Skeletal muscle cell (primary cell): ENCODE measurements around the gene SH3GLB2.
"Not testable (repeated sequence)": the region's sequence is repeated elsewhere in the genome, so short reads cannot be mapped to it uniquely, and the experiment has no call there.

ENCODE experiments used
- DNase-seq: peaks from one replicate; pipeline ENCODE4 v3.0.0-alpha.2; 2010; ENCODE audit warnings: low read depth
- H3K4me3 ChIP-seq: 2 replicates; pipeline ENCODE4 v1.5.1; 2011; ENCODE audit warnings: low read depth, mild to moderate bottlenecking, control low read depth, low read length, moderate library complexity

SH3GLB2 gene

DNA sequence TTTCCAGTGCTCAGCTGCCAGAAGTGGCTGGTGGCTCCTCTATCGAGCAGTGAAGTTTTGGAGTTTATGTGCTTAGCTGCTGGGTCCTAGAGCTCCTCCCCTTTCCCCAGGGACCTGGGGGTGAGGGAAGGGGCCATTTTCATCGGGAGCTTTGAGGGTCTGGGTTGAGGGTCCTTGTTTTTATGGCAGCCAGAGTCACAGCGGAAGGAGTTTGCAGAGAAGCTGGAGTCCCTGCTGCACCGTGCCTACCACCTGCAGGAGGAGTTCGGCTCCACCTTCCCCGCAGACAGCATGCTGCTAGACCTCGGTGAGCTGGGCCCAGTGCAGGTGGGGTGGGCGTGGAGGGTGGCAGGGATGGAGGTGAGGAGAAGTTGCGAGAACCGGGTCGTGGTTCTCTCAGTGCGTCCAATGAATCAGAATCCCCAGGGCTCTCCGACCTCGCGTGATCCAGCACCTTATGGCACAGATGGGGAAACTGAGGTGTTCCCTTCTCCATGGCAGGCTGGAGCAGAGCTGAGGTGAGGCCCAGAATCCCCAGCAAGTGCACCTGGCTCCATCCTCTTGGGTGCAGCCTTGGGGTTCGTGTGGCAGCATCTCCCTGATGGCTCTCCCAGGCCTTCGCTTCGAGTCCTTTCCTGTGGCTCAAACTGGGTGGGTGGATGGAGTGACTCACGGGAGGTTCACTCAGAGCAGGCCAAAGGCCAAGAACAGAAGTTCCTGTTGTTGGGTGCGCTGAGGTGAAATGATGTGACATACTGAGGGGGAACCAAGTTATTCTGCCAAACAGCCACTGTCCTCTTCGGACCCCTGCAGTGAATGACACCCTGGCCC is 31.0 kb upstream of the SH3GLB2 start:
- DNase-seq, result no peak
- no peak overlapping the region for H3K4me3 ChIP-seq

DNA sequence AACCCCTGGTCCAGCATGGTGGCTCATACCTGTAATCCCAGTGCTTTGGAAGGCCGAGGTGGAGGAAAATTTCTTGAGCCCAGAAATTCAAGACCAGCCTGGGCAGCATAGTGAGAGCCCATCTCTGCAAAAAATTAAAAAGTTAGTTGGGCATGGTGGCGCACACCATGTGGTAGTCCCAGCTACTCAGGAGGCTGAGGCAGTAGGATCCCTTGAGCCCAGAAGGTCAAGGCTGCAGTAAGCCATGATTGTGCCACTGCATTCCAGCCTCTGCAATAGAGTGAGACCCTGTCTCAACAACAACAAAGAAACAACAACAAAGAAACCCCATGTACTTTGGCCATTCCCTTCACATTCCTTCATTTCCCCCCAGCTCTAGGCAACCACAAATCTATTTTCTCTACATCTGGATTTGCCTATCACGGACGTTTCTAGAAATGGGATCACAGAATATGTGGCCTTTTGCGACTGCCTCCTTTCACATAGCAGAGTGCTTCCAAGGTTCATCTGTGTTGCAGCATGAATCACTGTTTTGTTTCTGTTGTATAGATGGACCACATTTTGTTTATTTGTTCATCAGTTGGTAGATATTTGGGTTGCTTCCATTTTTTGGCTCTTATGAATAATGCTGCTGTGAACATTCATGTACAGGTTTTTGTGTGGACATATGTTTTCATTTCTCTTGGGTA is 26.2 kb upstream of the SH3GLB2 start:
- DNase-seq, result no peak
- H3K4me3 ChIP-seq, result no peak overlapping the region

DNA sequence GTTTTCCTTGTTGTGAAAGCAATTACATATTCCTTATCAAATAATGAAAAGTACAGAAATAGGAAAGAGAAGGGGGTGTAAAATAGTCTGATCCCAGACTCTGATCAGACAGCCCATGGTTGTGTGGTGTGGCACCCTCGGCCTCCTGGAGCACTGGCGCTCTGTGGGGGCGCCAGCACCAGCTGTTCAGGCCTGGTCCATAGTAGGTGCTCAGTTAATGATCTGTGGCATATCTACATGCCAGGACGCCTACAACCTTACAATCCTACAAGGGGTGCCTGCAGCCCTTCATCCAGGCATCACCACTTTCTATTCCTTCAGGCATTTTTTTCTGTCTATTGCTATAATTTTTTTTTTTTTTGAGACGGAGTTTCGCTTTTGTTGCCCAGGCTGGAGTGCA is 24.9 kb upstream of the SH3GLB2 start:
- no peak for DNase-seq
- H3K4me3 ChIP-seq, result no peak overlapping the region

DNA sequence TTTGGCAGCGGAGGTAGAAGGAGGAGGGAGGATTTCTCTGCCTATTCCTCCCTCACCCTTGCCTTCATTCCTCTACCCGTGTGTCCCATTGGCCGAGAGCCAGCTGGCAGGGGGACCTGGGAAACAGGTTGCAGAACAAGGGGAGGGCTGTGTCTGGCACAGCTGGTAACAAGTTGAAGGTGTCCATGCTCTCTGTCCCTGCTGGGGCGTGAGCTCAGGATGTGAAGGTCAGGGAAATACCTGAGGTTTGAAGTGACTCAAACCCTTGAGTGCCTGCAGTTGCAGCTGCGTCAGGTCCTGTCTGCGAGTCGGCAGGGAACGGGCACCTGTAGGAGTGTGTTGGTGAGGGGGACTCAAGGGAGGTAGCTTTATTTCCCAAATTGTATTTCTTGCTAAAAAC is 24.5 kb upstream of the SH3GLB2 start:
- no peak for DNase-seq
- H3K4me3 ChIP-seq, result no peak overlapping the region

DNA sequence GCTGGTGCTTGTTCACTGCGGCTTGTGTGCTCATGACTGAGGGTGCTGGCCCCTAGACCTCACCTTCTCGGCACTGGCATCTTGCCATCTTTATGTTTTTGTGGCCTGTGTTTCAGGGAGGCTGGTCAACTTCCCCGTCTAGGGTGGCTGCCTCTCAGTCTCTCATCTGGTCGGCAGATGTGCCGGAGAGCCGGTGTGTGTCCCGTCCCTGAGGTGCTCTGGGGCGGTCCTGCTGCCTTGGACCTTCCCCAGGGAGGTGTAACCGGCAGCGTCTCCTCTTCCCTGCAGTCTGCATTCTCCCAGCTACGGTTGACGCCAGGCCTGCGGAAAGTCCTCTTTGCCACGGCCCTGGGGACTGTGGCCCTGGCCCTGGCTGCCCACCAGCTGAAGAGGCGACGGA is 13.9 kb upstream of the SH3GLB2 start:
- no peak overlapping the region for H3K4me3 ChIP-seq
- DNase-seq, result no peak

DNA sequence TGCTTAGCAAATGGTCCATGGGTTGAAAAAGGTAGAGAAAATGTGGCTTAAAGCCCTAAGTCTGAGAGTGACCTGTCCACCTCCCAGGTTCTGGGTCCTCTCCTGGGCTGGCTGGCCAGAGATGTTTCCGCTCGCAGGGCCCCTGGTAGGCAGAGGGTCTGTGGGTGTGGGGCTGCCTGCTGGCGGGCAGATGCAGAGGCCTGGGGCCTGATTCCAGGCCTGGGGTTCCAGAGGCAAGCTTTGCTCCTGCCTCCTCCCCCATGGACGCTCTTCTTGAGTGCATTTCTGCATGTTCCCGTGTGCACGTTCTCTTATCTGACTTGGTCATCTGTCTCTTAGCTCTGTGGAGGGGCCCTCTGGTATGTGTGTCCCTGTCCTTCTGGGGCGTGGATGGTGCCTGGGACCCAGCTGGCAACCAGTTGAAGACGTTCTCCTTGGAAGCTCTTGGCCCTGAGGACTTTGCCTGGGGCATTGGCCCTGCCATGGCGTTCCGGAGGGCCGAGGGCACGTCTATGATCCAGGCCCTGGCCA is 12.0 kb upstream of the SH3GLB2 start:
- DNase-seq, result no peak
- H3K4me3 ChIP-seq, result no peak overlapping the region

DNA sequence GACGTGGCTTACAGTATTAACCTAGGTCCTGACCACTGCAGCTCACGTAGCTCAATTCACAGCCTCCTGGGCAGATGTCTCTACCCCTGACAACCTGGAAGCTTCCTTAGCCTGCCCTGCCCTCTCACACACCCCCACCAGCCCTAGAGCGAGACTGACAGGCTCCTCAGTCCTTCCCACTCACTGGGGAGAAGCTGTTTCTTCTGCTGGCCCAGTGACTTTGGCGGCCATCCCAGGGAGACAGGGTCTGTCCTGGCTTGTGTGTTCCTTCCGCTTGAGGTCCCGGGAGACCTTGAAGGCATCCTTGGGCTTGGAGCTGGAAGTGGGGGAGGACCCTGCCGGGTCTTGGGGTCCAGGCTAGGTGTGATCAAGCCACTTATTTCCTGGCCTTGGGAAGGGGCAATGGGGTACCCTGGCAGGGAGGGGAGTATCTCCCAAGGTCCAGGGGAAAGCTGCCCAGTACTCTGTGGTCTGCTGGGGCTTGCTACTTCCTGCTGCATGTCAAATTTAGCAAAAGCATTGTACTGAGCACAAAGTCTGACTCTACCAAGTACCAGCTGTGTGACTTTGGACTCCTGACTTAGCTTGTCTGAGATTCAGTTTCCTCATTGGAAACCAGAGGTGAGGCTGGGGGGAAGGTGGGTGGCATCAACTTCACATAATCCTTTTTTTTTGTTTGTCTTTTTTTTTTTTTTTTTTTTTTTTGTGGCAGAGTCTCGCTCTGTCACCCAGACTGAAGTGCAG is 10.2 kb upstream of the SH3GLB2 start:
- DNase-seq, result no peak
- no peak overlapping the region for H3K4me3 ChIP-seq

DNA sequence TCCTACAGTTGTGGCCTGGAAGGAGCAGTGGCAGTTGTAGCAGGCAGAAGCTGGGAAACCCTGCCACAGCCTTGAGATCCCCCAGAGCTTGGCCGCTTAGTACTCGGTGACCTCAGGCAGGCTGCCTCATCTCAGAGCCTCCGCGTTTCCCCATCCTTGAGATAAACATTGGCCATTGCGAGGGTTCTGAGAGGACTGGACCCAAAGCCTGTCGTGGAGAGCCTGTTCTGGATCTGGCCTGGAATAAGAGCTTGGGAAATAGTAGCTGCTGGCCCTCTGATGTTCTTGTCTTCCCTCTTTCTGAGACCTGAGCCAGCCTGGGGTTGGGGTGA is 9.6 kb upstream of the SH3GLB2 start:
- no peak for DNase-seq

DNA sequence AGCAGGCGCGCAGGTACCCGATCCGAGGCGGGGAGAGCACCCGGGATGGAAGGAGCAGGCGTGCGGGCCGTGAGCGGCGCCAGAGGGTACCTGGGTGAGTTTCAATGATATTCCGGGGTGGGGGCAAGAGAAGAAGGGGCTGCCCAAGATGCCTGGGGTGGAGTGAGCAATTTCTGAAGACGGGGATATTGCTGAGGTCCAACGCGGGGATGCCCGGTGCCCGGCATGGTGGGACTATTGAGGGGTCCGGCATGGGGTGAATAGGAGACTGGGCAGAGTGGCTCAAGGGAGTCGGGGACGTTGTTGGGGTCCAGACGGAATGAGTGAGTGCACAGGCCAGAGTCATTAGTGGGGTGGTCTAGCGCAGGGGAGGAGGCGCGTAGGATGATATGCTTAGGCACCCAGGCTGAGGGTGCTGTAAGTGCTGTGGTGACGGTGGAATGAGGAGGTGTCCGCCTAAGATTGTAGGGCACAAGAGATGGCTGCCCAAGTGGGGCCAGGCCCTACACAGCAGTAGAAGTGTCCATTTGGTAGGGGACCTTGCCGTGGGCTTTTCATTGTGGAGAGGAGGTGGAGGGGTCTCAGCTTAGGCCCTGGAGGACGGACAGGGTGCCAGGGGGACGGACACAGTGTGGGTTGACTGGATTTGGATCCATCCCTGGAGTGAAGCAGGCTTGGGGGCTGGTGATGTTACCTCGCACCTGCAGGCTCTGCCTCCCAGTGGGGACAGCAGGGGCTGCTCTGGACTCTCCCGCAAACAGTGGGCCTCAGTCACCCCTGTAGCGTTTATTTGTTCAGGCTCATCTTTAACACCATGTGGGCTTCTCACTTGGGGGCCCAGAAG is 9.0 kb upstream of the SH3GLB2 start:
- no peak for DNase-seq

More for the DNA sequence above, 9.6 kb upstream of the SH3GLB2 start:
- H3K4me3 ChIP-seq, result peak overlapping the region; percentile 97

DNA sequence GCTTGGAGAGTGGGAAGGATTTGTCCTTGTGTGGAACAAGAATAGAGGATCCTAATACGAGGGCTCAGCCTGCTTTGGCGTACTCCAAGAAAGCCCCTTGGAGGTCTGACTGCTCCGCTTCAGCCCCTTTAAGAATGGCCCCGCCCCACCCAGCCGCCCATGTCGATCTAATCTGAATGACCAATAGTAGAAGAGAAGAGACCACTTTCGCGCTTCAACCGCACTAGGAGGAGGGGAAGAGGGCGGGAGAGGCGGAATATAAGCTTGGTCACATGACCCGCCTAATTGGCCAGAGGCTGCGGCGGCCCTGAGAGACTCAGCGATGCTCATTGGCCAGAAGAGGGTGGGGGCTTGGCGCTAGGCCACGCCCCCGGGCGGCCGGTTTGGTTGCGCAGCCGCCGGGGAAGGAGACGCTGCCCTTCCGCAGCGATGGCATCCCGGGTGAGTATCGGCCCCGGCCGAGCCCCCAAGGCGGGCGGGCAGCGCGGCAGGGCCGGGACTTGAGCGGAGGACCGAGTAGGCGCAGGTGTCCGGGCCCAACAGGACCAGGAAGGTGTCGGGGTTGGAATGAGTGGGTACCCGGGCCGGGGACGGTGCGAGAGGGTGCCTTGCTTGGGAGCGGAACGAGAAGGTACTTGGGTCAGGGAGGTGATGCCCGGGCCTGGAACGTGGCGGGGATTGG is 8.3 kb upstream of the SH3GLB2 start, which contains the start of gene MIGA2:
Gene MIGA2 (plus strand): TSS at position 386 of the 682 bp plus-strand sequence. CDS start 3,969 bp downstream, outside the sequence.
- peak within 1 kb of the TSS; percentile 97 for H3K4me3 ChIP-seq
- peak; percentile 97 for DNase-seq

More for the DNA sequence above, 9.0 kb upstream of the SH3GLB2 start:
- peak overlapping the region; percentile 97 for H3K4me3 ChIP-seq

DNA sequence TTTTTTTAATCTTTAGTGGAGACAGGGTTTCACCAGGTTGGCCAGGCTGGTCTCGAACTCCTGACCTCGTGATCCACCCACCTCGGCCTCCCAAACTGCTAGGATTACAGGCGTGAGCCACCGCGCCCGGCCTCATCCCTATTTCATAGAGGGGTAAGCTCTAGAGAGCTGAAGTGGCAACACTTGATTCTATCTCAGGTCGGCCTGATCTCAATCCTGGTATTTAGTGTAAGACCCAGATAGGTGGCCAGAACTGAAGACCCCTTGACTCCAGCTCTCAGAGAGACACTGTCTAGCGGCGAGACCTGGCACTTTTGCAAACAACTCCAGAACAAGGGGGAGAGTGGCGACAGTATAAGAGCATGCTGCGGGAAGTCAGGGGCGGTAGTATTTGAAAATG is 7.7 kb upstream of the SH3GLB2 start:
- H3K4me3 ChIP-seq, result peak overlapping the region; percentile 41
- DNase-seq, result not testable (repeated sequence)

DNA sequence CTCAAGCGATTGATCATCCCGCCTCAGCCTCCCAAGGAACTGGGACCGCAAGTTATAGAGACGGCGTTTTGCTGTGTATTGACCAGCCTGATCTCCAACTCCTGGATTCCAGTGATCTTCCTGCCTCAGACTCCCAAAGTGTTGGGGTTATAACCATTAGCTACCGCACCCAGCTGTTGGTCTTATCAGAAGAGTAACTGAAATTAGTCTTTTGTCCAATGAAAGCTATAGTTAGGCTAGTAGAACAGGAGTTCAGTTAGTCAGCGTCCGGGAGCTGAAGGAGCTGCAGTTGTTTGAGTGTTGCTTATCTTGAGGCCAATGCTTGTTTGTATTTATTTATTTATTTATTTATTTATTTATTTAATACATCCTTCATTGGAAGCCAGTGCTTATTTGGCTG is 5.1 kb upstream of the SH3GLB2 start:
- H3K4me3 ChIP-seq, result no peak overlapping the region
- DNase-seq, result no peak

DNA sequence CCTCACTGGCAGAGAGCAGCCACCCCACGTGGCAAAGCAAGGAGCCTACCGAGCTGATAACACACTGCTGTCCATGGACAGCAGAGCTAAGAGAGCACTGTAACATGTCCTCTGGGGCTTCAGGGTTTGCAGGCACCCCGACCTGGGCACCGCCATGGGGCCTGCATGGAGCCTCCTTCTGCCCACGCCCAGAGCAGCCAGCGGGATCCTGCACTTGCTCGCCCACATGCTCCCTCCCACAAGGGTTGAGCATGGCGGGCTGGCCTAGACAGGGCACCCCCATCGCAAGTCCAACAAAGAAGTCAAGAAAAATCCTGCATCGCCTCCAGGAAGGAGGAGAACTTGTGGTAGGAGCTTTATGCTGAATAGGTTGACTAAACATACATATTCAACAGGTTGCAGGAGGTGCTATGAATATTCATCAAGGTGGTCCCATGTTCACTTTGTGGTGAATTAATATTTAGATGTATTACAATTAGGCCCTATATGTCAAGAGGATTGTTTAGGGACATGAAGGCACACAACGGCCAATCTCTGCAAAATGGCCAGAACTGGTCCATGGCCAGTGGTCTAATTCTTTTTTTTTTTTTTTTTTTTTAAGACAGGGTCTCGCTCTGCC is 4.5 kb upstream of the SH3GLB2 start:
- H3K4me3 ChIP-seq, result no peak overlapping the region
- DNase-seq, result no peak

DNA sequence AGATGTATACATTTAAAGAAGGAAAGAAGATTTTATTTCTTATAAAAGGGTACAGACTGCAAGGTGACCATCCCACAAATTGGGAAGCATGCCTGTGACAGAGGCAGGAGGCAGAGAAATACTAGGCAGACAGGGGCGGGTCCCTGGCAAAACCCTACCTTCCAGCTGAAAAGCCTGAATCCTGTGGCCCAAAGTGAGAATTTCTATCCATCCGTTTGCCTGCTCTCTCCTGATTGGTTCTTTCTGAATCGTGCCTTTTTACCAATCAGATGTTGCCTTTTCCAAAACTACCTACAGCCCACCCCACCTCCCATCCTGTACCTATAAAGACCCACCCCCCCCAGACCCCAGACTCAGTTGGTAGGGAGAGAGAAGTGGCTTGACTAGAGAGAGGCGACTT is 3.4 kb upstream of the SH3GLB2 start:
- no peak for DNase-seq
- H3K4me3 ChIP-seq, result no peak overlapping the region

DNA sequence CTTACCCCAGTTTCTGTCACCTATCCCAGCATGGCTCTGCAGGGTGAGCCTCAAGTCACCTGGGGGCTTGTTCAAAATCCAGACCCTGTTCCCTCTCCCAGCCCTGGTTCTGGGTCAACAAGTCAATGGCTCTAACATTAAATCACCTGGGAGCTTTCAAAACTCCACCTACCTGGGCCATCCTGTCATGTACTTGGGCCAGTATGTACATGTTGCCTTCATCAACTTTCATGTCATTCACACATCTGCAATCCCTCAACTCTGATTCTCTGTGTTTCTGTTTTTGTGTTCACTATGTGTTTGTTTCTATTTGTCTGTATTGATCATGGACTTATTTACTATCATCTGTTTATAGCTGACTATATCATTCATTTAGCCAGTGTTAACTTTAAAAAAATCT is 2.1 kb upstream of the SH3GLB2 start:
- no peak for DNase-seq

DNA sequence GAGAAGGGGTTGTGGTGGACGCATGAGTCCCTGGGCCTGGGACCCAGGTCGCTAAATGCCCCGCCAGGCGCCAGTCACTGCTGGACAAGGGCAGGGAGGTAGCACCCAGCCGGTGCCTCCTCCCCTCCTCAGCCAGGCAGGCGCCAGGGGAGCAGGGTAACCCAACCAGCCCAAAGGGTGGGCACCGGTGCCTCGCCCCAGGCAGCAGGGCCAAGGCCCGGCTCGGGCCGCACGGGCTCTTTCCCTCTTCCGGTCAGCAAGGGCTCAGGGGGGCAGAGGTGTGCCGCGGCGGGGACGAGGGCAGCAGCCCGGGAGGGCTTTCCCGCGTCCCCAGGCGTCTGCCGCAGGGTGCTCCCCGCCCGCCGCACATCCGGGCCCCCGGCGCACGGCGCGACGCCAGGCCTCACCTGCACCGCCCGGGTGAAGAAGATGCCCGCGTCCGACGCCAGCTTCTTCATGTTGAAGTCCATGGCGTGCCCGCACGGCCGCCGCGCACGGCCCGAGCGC is 393 bp downstream of the SH3GLB2 start:
- H3K4me3 ChIP-seq, result peak overlapping the region; percentile 74
- DNase-seq, result no peak

More for the DNA sequence above, 2.1 kb upstream of the SH3GLB2 start:
- H3K4me3 ChIP-seq, result no peak overlapping the region

DNA sequence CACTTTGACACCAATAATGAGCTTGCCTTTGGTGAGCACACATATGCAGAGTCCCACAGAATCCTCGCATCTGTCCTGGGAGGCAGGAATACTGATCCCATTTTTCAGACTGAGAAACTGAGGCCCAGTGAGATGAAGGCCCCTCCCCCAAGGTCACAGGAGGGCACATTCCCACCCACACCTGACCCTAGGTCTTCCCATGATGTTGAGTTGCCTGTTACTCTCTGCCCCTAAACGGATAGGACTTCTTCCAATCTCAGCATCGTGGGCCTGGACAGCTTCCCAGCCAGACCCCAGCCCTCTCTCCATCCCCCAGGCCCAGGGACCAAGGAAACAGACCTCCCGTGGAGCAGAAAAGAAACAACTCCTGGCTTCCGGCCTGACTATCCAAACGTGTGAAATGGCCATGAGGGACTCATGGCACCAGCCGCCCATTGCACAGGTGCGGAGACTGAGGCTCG is 877 bp downstream of the SH3GLB2 start:
- H3K4me3 ChIP-seq, result peak overlapping the region; percentile 74
- DNase-seq, result no peak
